Caco-2 (cell line): ENCODE results near the gene ADIPOR2. TPM values are rescaled to one million over a fixed set of nuclear protein-coding genes. Genes with fewer than 3 reads are reported as not detected.

Experiments used
- BruUV-seq: library from RNA; stranded (reverse); fragments of 400-500 nt; replicated peaks from 2 replicates; lab custom pipeline; 2021; lab: Mats Ljungman, UMichigan
- CTCF ChIA-PET: fragments of 300-600 bp; sonication (Branson Sonifier 250); formaldehyde crosslinking; loops from one replicate; lab custom pipeline; 2022; ENCODE audit warnings: antibody characterized with exemption; lab: Charles Lee
- POLR2A ChIA-PET: fragments of 300-600 bp; sonication (Branson Sonifier 250); formaldehyde crosslinking; loops from one replicate; lab custom pipeline; 2022; ENCODE audit warnings: antibody characterized with exemption; lab: Charles Lee
- DNase-seq, 2 experiments: peaks; one replicate each; pipeline versions ENCODE4 v3.0.0 to v3.0.0-alpha.2; 2020 to 2022
- H3K27me3 ChIP-seq: replicated peaks from 2 replicates; pipeline ENCODE4 v1.6.0; 2011; ENCODE audit warnings: low read length; ENCODE audit not compliant: control insufficient read depth, insufficient read depth
- H3K36me3 ChIP-seq: 2 replicates; pipeline ENCODE4 v1.5.1; 2011; ENCODE audit warnings: low read length; ENCODE audit not compliant: control insufficient read depth, insufficient read depth
- H3K4me1 ChIP-seq: fragments of 250-450 bp; sonication (Bioruptor Pico); 2 replicates; pipeline ENCODE4 v1.5.1; 2020; ENCODE audit warnings: mild to moderate bottlenecking
- H3K4me3 ChIP-seq: 2 replicates; pipeline ENCODE4 v1.5.1; 2011; ENCODE audit warnings: low read depth, mild to moderate bottlenecking, control low read depth, low read length
- H3K9me3 ChIP-seq: fragments of 250-450 bp; sonication (Bioruptor Pico); 2 replicates; pipeline ENCODE4 v1.5.1; 2020; ENCODE audit warnings: mild to moderate bottlenecking, moderate library complexity
- H3K27ac Mint-ChIP-seq: one replicate; pipeline ENCODE4 v1.8.0; 2022; ENCODE audit warnings: mixed read lengths; ENCODE audit not compliant: unreplicated experiment
- H3K27me3 Mint-ChIP-seq: one replicate; pipeline ENCODE4 v1.8.0; 2022; ENCODE audit warnings: mixed read lengths; ENCODE audit not compliant: insufficient read depth, unreplicated experiment
- H3K36me3 Mint-ChIP-seq: one replicate; pipeline ENCODE4 v1.8.0; 2022; ENCODE audit warnings: mild to moderate bottlenecking, mixed read lengths; ENCODE audit not compliant: insufficient read depth, unreplicated experiment
- H3K4me1 Mint-ChIP-seq: one replicate; pipeline ENCODE4 v1.8.0; 2022; ENCODE audit warnings: low read depth, mixed read lengths; ENCODE audit not compliant: unreplicated experiment
- H3K4me3 Mint-ChIP-seq: one replicate; pipeline ENCODE4 v1.8.0; 2022; ENCODE audit warnings: mild to moderate bottlenecking, moderate library complexity, mixed read lengths; ENCODE audit not compliant: unreplicated experiment
- H3K9me3 Mint-ChIP-seq: one replicate; pipeline ENCODE4 v1.8.0; 2022; ENCODE audit warnings: mixed read lengths; ENCODE audit not compliant: unreplicated experiment
- intact Hi-C: fragments of 100-400 bp; cut with micrococcal nuclease; formaldehyde crosslinking; loops from one replicate; pipeline ENCODE4 v1.10.0; 2022; ENCODE audit not compliant: unreplicated experiment
- total RNA-seq: library from RNA; stranded (reverse); gene quantifications from 2 replicates; pipeline ENCODE4 v1.2.3, GENCODE V29; 2022
- TF ChIP-seq, protein P1 (sequence below), 2 experiments: fragments of 200-600 bp in 1 of 2; IDR thresholded peaks; 1 replicate in 1 of 2; 2 replicates in 1 of 2; pipeline versions ENCODE4 v1.5.1 to v1.8.0; 2011 to 2022; ENCODE audit warnings: antibody characterized with exemption in 1 of 2, control low read depth in 1 of 2, inconsistent platforms in 1 of 2, low read depth in 1 of 2, low read length in 1 of 2, mild to moderate bottlenecking in 1 of 2, moderate library complexity in 1 of 2; ENCODE audit not compliant: insufficient read depth in 1 of 2, severe bottlenecking in 1 of 2, unreplicated experiment in 1 of 2

Gene ADIPOR2
- total RNA-seq, 1 experiment from 2014 or later, result 119 TPM

DNA sequence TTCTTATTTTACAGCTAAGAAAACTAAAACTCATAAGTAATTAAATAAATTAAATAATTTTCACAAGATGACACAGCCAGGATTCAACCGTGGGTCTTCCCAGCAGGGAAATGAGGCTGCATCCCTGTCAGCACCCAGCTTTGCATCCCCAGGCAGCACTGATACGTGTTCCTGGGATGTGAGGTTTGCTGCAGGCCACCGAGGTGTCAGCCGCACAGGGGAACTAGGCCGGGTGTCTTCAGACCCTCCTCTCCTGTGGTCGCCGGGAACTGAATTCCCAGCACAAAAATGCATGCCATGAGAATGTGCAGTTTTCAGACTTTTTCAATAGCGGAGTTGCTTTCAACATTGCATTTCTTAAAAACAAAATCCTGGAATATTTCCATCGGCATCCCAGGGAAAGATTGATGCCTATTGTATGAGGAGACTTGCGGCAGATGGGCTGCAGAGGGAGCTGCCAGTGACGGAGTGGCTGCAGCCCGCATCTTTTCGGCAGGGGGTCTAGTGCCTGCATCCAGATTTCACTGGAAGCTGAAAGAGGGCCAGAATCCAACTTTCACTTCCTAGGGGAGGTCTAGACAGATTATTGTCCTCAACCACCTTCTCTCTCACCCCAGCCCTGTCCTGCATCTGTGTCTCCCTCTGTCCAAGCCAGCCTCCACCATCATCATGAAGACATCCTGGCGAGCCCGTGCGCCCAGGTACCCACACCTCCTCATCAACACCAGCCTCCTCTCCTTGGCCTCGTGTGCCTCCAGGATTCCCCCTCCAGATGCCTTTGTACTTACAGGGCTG is 142.1 kb downstream of the ADIPOR2 start:
- H3K4me3 ChIP-seq, result no peak overlapping the region
- Mint-ChIP-seq H3K4me1 (peaks cover 15% of the 10 kb centered on the region), H3K27ac (no peak overlapping the region), H3K4me3 (no peak overlapping the region), H3K9me3 (no peaks in the 10 kb centered on the region), H3K36me3 (peaks cover 8% of the 10 kb centered on the region), H3K27me3 (peaks cover 26% of the 10 kb centered on the region)
- no peaks in the 10 kb centered on the region; the same call in none of the 2 replicates for H3K27me3 ChIP-seq
- POLR2A ChIA-PET, result no interaction called here
- CTCF ChIA-PET, result interaction anchor here (2.3 kb wide), 1 partner anchor 107 kb away, joined by 13 read pairs; no protein-coding TSS in a partner anchor
- H3K9me3 ChIP-seq, result no peaks in the 10 kb centered on the region
- no peaks in the 10 kb centered on the region for H3K36me3 ChIP-seq
- no peak for DNase-seq
- BruUV-seq, result no TSS peak
- peaks cover 13% of the 10 kb centered on the region for H3K4me1 ChIP-seq
- intact Hi-C loops, result no loop called here
- TF ChIP-seq, protein P1, sequence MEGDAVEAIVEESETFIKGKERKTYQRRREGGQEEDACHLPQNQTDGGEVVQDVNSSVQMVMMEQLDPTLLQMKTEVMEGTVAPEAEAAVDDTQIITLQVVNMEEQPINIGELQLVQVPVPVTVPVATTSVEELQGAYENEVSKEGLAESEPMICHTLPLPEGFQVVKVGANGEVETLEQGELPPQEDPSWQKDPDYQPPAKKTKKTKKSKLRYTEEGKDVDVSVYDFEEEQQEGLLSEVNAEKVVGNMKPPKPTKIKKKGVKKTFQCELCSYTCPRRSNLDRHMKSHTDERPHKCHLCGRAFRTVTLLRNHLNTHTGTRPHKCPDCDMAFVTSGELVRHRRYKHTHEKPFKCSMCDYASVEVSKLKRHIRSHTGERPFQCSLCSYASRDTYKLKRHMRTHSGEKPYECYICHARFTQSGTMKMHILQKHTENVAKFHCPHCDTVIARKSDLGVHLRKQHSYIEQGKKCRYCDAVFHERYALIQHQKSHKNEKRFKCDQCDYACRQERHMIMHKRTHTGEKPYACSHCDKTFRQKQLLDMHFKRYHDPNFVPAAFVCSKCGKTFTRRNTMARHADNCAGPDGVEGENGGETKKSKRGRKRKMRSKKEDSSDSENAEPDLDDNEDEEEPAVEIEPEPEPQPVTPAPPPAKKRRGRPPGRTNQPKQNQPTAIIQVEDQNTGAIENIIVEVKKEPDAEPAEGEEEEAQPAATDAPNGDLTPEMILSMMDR (IDR thresholded peaks at IDR 0.05; ENCODE audit: insufficient read depth in 1 of 2, low read depth in 1 of 2, low read length in 1 of 2, severe bottlenecking in 1 of 2, unreplicated experiment in 1 of 2), result no peak

DNA sequence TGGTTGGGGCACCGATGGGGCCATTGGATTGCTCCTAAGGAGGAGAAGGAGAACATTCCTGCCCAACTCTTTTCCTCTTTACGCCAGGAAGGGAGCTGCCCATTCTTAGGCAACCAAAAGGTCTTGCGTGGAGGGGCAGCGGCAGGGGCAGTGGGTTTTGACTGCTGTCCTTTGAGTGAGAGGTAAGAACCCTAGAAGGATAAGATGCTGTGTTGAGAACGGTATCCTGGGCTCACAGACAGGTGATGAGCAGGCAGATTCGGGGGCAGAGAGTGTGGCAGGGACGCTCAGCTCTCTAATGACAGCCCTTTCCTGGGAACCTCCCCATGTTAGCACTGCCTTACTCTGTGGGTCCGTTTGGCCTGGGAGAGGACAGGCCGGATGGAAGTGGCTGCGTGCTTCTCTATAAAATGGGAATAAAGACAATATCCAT is 142.7 kb downstream of the ADIPOR2 start:
- no peaks in the 10 kb centered on the region for H3K9me3 ChIP-seq
- Mint-ChIP-seq H3K4me1 (peaks cover 20% of the 10 kb centered on the region), H3K36me3 (peaks cover 8% of the 10 kb centered on the region), H3K4me3 (no peak overlapping the region), H3K9me3 (no peaks in the 10 kb centered on the region), H3K27ac (no peak overlapping the region), H3K27me3 (peaks cover 26% of the 10 kb centered on the region)
- no peak for DNase-seq
- intact Hi-C loops, result no loop called here
- no peak overlapping the region for H3K4me3 ChIP-seq
- peaks cover 17% of the 10 kb centered on the region for H3K4me1 ChIP-seq
- TF ChIP-seq, protein P1 (IDR thresholded peaks at IDR 0.05; ENCODE audit: insufficient read depth in 1 of 2, low read depth in 1 of 2, low read length in 1 of 2, severe bottlenecking in 1 of 2, unreplicated experiment in 1 of 2), result no peak
- no TSS peak for BruUV-seq
- H3K36me3 ChIP-seq, result no peaks in the 10 kb centered on the region
- POLR2A ChIA-PET, result no interaction called here
- CTCF ChIA-PET, result no interaction called here
- no peaks in the 10 kb centered on the region; the same call in none of the 2 replicates for H3K27me3 ChIP-seq

DNA sequence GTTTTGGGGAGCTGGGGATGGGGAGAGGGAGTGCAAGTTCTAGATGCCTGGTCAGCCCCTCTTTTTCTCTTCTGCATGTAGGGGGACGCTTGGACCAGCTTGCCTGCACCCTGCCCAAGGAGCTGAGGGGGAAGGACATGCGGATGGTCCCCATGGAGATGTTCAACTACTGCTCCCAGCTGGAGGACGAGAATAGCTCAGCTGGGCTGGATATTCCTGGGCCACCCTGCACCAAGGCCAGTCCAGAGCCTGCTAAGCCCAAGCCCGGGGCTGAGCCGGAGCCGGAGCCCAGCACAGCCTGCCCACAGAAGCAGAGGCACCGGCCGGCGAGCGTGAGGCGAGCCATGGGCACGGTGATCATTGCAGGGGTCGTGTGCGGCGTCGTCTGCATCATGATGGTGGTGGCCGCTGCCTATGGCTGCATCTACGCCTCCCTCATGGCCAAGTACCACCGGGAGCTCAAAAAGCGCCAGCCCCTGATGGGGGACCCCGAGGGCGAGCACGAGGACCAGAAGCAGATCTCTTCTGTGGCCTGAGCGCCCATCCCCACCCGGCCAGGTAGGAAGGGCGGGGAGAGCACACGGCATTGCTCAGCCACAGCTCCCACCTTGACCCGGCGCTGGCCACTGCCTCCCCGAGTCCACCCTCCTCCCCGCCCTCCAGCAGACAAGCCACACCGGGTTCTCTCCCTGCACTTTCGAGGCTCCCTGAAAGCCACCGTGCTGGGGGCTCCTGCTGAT is 143.5 kb downstream of the ADIPOR2 start:
- intact Hi-C loops, result no loop called here
- Histone ChIP-seq H3K27me3 (no peaks in the 10 kb centered on the region; the same call in none of the 2 replicates), H3K9me3 (no peaks in the 10 kb centered on the region), H3K36me3 (no peaks in the 10 kb centered on the region), H3K4me1 (peaks cover 17% of the 10 kb centered on the region), H3K4me3 (no peak overlapping the region)
- Mint-ChIP-seq H3K36me3 (peaks cover 8% of the 10 kb centered on the region), H3K27me3 (peaks cover 26% of the 10 kb centered on the region), H3K4me1 (peaks cover 20% of the 10 kb centered on the region), H3K9me3 (no peaks in the 10 kb centered on the region), H3K27ac (no peak overlapping the region), H3K4me3 (no peak overlapping the region)
- TF ChIP-seq, protein P1 (IDR thresholded peaks at IDR 0.05; ENCODE audit: insufficient read depth in 1 of 2, low read depth in 1 of 2, low read length in 1 of 2, severe bottlenecking in 1 of 2, unreplicated experiment in 1 of 2), result no peak
- DNase-seq, result no peak
- no TSS peak for BruUV-seq
- ChIA-PET CTCF (interaction anchor here (0.6 kb wide), 1 partner anchor 36 kb away, joined by 3 read pairs; no protein-coding TSS in a partner anchor), POLR2A (no interaction called here)
